Head of caudate nucleus (tissue), 42 donors: Measurements from ENCODE around the gene VPS50.
"Not testable (repeated sequence)": the region's sequence is repeated elsewhere in the genome, so short reads cannot be mapped to it uniquely, and the experiment has no call there.

Source experiments
- DNase-seq, 42 donors: peaks; one replicate each; pipeline versions ENCODE4 v3.0.0 to v3.0.0-alpha.2; 2020 to 2021; ENCODE audit warnings: mixed read lengths in 7 of 42
- intact Hi-C: fragments of 100-400 bp; cut with DNase I; formaldehyde crosslinking; loops from one replicate; pipeline ENCODE4 v1.15.0; 2022

VPS50 gene

GRCh38 chr7:93315896-93316295 lies 83.7 kb downstream of the VPS50 start:
- intact Hi-C loops, result no loop called here
- DNase-seq, result no peak

GRCh38 chr7:93316730-93317129 lies 84.6 kb downstream of the VPS50 start:
- intact Hi-C loops, result no loop called here
- no peak for DNase-seq

- no peak for DNase-seq
- intact Hi-C loops, result no loop called here
Observed at GRCh38 chr7:93320887-93321286, 88.7 kb downstream of the VPS50 start.

- DNase-seq, intact Hi-C loops: not testable (repeated sequence)
Observed at GRCh38 chr7:93326291-93326690, 94.1 kb downstream of the VPS50 start.

- intact Hi-C loops, result no loop called here
- DNase-seq, result no peak
Observed at GRCh38 chr7:93327006-93327633, 95.0 kb downstream of the VPS50 start.

- intact Hi-C loops, result no loop called here
- DNase-seq, result no peak
Observed at GRCh38 chr7:93331706-93332105, 99.5 kb downstream of the VPS50 start.

GRCh38 chr7:93332172-93332571 lies 100.0 kb downstream of the VPS50 start:
- DNase-seq, result no peak
- intact Hi-C loops, result no loop called here

GRCh38 chr7:93337052-93337451 lies 104.9 kb downstream of the VPS50 start:
- DNase-seq, result no peak
- intact Hi-C loops, result no loop called here

GRCh38 chr7:93342178-93342577 lies 110.0 kb downstream of the VPS50 start:
- intact Hi-C loops, DNase-seq: not testable (repeated sequence)

- no peak for DNase-seq
- intact Hi-C loops, result no loop called here
Observed at GRCh38 chr7:93350338-93350737, 118.2 kb downstream of the VPS50 start.

GRCh38 chr7:93352881-93353280 lies 120.7 kb downstream of the VPS50 start:
- intact Hi-C loops, result no loop called here

GRCh38 chr7:93354815-93355214 lies 122.6 kb downstream of the VPS50 start:
- no peak for DNase-seq
- intact Hi-C loops, result no loop called here

More at GRCh38 chr7:93352881-93353280, 120.7 kb downstream of the VPS50 start:
- DNase-seq, result no peak

GRCh38 chr7:93359520-93360198 lies 127.5 kb downstream of the VPS50 start:
- DNase-seq, result no peak
- intact Hi-C loops, result no loop called here

- DNase-seq, result no peak
- intact Hi-C loops, result no loop called here
Observed at GRCh38 chr7:93361853-93362252, 129.7 kb downstream of the VPS50 start.

GRCh38 chr7:93364806-93365205 lies 132.6 kb downstream of the VPS50 start:
- DNase-seq, result no peak

GRCh38 chr7:93365341-93365740 lies 133.2 kb downstream of the VPS50 start:
- intact Hi-C loops, result no loop called here
- DNase-seq, result no peak

More at GRCh38 chr7:93364806-93365205, 132.6 kb downstream of the VPS50 start:
- intact Hi-C loops, result no loop called here

GRCh38 chr7:93366816-93367215 lies 134.7 kb downstream of the VPS50 start:
- intact Hi-C loops, result no loop called here
- no peak for DNase-seq

- intact Hi-C loops, result no loop called here
- no peak for DNase-seq
Observed at GRCh38 chr7:93367254-93367653, 135.1 kb downstream of the VPS50 start.

GRCh38 chr7:93370937-93371336 lies 138.8 kb downstream of the VPS50 start:
- intact Hi-C loops, DNase-seq: not testable (repeated sequence)

GRCh38 chr7:93373537-93373936 lies 141.4 kb downstream of the VPS50 start:
- no peak for DNase-seq
- intact Hi-C loops, result no loop called here

GRCh38 chr7:93374345-93374940 lies 142.3 kb downstream of the VPS50 start:
- DNase-seq, result no peak
- intact Hi-C loops, result no loop called here
